GM04504 (cell line): ENCODE data around the gene LMAN1L.
A peak's percentile ranks its signal among the peaks of the same experiment; 100 is the strongest.

Experiments
- DNase-seq: peaks from one replicate; pipeline ENCODE4 v3.0.0-alpha.2; 2012; ENCODE audit warnings: low read depth

LMAN1L gene

DNA sequence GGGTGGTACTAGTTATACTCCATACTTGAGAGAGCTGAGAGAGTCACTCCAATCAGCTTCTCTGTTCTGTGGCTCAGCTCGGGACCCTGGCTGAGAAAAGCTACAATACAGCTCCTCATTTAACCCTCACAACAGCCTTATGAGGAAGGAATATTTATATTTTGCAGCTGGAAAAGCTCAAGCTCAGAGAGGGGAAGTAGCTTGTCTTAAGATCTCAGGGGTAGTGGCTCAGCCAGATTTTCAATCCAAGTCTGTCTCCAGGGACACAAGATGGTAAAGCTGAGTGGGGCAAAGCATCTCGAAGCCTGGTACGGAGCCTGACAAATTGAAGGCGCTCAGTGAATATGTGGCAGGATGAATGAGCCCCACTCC is 45.7 kb downstream of the LMAN1L start:
- DNase-seq = no peak

- no peak for DNase-seq
Observed at GRCh38 chr15:74863239-74864056, 50.8 kb downstream of the LMAN1L start.

DNA sequence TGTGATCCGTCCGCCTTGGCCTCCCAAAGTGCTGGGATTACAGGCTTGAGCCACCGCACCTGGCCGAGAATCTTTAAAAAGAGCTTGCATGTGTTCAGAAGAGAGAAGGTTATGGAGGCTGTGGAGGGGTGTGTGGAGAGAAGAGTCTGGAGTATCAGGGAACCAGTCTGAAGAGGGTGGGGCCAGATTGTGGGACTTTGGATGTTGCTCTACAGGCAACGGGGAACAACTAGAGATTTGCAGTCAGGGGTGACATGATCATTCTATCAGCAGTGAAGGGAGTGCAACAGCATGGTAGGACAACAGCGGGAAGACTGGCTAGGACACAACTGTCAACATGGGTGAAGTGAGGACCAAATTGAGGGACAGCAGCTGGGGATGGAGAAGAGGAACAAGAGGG is 51.7 kb downstream of the LMAN1L start:
- DNase-seq = no peak

GRCh38 chr15:74865316-74865715 is 52.7 kb downstream of the LMAN1L start:
- no peak for DNase-seq

- DNase-seq = peak; percentile 34
Observed at GRCh38 chr15:74866090-74866489, 53.5 kb downstream of the LMAN1L start.

GRCh38 chr15:74867466-74868038 is 54.9 kb downstream of the LMAN1L start:
- DNase-seq = no peak

DNA sequence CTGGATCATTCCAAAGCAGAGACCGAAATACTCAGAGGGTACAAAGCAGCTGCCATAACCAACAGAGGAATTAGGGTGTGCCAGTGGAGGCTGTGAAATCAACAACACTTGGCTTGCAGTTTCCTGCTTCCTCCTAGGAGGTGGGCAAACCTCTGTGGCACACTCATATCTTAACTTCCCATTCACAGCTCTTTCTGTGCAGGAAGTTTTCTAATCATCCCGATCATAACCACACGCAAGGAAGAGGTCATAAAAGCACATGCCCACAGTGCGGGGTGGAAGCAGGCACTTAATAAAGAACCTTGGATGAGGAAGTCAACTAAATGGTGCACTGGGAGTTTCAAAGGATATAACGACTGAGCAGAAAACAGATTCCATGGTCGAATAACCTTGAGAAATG is 55.4 kb downstream of the LMAN1L start:
- DNase-seq = no peak

DNA sequence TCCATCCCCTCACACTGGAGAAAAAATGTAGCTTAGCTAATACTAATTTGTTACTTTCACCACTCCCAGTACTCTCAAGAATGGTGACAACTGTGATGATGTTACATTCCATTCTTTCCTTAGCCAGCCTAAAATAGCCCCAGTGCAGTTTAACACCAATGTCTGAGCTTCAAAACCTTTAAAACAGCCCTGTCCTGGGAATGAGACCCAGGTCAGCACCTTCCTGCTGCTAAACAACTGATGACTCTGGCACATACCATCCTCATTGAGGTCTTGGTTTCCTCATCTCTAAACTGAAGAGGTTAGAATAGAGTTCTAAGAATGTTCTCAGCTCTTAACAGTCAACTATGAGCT is 56.7 kb downstream of the LMAN1L start:
- no peak for DNase-seq

DNA sequence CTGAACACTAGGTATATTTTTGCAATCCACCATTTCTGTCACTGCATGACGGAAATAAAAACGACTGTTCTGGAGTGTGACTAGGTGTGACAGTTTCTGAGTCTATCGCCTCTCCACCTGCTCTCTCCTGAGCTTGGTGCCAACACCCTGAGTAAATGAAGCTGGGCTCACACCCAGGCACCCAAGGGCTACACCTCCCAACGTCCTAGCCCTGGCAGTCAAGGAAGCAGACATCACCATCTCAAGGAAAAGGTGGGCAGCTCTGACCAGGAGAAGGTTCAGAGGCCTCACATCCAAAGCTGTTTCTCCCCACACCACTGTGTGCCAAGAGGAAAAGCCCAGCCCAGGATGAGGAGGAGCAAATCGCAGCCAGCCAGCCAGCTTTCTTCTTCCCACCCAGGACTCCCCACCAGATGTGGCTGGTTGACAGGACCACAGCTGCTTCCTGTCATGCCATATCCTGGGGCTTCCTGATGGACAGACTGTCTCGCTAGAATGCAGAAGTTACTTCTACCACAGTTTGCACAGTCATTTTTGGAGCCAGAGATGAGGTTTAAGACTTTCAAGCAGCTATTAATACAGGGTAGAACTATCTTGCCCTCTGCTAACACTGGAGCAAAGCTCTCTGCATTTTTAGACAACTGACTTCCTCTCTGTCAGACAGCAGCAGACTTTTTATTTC is 57.2 kb downstream of the LMAN1L start:
- DNase-seq = no peak

- no peak for DNase-seq
Observed at GRCh38 chr15:74870436-74871215, 58.0 kb downstream of the LMAN1L start.

- DNase-seq = no peak
Observed at GRCh38 chr15:74872702-74873035, 60.0 kb downstream of the LMAN1L start.

DNA sequence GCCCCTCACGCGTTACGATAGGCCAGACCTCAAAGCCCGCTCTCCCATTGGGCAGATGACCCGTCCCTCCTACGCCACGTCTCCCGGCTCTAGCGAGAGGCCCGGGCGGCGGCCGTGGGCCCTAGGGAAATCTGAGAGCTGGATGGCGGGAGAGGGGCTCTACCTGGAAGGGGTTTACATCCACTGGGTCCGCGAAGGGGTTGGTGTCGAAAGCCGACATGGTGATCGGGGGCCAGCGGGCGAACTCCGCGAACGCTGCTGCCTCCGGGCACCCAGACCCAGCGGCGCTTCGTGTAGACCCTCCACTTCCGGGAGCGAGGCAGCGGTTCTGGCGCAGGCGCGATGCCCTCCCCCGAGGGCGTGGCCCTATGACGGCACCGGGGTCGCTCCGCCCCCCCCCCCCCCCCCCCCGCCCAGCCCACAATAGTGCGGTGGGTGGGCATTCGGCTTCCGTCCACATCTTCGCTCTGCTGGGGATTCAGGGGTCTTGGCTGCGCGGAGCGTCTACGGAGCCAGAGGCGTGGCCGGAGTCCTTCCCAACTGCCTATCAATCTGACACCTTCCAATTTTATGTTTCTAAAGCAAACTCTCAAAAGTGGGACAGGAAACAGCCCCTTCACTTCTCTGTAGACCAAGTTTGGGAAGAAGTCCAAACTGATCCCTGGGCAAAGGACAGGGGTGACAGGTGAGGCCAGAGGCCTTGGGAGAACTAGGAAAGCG is 60.6 kb downstream of the LMAN1L start, which contains the start of gene SCAMP2:
SCAMP2 (minus strand) TSS at position 330 of the 720 bp plus-strand sequence; CDS start at position 220, 110 bp downstream.
- peak; percentile 92 for DNase-seq

DNA sequence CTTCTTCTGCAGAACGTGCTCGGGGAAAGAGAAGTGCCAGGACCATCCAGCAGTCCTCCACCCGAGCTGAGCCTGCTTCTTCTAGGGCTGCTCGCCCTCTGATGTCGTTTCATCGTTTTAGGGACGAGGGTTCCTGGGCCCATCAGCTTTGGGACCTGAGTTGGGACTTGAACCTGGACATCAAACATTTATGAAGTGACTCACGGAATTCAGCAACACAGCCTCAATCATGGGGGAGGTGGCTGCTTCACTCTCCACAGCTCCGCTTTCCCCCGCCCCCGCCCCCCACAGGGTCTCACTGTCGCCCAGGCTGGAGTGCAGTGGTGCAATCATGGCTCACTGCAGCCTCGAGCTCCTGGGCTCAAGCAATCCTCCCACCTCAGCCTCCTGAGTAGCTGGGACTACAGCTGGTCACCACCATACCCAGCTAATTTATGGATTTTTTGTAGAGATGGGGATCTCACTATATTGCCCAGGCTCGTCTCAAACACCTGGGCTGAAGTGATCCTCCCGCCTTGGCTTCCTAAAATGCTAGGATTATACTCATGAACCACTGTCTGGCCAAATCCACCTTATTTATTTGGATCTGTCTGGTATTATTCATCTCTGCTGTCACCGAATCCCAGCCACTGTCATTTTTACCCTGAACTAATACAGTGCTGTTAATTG is 61.3 kb downstream of the LMAN1L start:
- DNase-seq = no peak
